Fibroblast of pulmonary artery (primary cell): Measurements from ENCODE around the gene KIRREL3.

Source experiments
- DNase-seq: peaks from one replicate; pipeline ENCODE4 v3.0.0-alpha.2; 2010; ENCODE audit warnings: low read depth
- H3K4me3 ChIP-seq: replicated peaks from 2 replicates; pipeline ENCODE4 v1.5.1; 2011; ENCODE audit warnings: low read depth, mild to moderate bottlenecking, control low read depth, low read length, moderate library complexity
- CTCF ChIP-seq: IDR thresholded peaks from 2 replicates; pipeline ENCODE4 v1.5.1; 2011; ENCODE audit warnings: mild to moderate bottlenecking, control low read depth, low read length, inconsistent platforms; ENCODE audit errors: missing control alignments

KIRREL3 gene

GRCh38 chr11:126538071-126538470 lies 462.5 kb downstream of the KIRREL3 start:
- no peak for DNase-seq
- TF ChIP-seq CTCF = no peak
- no peak overlapping the region for H3K4me3 ChIP-seq

DNA sequence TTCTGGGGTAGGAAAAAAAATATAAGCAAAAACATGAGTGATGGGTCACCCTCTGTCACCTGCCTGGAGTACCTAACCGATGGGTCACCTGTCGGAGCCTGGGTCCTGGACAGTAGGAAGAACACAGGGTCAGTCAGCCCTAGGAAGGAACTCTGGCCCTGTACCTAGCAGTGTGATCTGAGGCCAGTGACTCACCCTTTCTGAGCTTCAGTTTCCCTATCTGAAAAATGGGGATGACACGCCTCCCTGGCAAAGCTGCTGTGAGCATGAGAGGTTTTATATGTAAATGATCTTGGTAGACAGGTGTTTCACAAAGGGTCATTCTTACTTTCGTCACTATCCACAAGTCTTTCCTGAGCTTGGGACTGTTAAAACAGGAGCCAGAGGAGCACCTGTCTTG lies 463.1 kb downstream of the KIRREL3 start:
- DNase-seq = no peak
- no peak overlapping the region for H3K4me3 ChIP-seq
- no peak for TF ChIP-seq CTCF

DNA sequence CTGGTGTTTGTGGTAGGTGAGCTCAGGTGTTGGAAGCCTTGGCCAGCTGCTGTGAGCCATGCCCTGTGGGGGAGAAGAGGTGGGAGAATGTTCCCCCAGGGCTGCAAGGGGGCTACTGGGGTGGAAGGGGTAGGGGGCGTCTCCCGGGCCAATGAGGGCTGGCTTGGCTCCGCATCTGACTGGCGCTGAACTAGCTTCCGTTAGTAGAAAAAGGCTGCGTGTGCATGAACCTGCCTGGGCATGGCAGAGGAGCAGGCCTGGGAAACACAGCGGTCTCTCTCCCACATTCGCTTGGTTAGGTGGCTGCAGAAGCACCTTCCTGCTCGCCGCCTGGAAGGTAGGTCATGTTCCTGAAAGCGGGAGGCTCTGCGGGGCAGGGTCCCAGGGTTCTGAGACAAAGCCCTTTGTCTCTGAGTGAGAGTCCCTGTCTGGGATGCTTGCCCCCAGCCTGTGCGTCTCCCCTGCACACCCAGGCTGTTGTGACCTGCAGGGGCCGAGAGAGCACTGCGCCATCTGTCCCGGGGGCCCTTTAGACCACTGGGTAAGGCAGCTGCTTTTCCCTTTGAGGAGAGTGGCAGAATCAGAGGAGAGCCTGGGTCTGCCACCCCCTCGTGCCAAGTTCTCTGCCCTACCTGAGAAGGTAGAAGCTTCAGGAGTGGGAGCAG lies 466.3 kb downstream of the KIRREL3 start:
- TF ChIP-seq CTCF = no peak
- no peak overlapping the region for H3K4me3 ChIP-seq
- no peak for DNase-seq

GRCh38 chr11:126533560-126533959 lies 467.0 kb downstream of the KIRREL3 start:
- H3K4me3 ChIP-seq = no peak overlapping the region
- TF ChIP-seq CTCF = no peak
- DNase-seq = no peak

GRCh38 chr11:126530416-126530815 lies 470.2 kb downstream of the KIRREL3 start:
- no peak for TF ChIP-seq CTCF
- H3K4me3 ChIP-seq = no peak overlapping the region
- DNase-seq = no peak

DNA sequence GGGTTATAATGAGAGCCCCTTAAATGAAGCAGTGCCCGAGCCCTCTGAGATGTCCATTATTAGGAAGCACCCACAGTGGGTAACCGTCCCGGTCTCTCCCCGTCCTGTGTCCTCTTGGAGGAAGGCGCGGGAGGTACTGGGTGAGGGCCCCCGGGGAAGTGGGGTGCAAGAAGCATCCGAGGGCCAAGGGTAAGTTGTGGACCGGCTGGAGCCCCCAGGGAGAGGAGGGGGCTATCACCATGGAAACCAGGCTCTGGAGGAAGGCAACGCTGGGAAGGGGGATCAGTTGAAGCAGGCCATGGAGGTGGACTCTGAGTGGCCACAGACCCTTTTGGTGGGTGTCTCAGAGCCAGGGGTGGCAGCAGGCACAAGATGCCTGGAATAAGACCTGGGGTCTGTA lies 471.5 kb downstream of the KIRREL3 start:
- no peak overlapping the region for H3K4me3 ChIP-seq
- DNase-seq = no peak
- TF ChIP-seq CTCF = no peak

DNA sequence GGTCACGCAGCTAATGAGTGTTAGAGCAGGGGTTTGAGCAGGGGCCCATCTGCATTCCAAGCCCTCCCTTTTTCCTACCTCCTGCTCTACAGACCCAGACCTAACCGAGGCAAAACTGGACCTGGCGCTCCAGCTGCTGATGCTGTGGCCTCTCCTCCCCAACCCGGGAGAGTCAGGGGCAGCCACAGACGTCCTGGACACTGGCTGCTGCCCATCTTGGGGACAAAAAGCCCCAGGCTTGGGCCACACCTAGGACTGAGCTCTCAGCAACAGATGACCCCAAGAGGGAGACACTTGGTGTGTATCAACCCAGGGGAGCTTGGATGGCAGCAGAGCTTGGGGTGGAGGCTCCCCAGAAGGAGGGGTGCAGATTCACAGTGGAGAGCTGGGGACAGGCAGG lies 472.5 kb downstream of the KIRREL3 start:
- no peak for TF ChIP-seq CTCF
- no peak overlapping the region for H3K4me3 ChIP-seq
- DNase-seq = no peak
